Stimulated activated CD8-positive, alpha-beta memory T cell treated with anti-CD3 and anti-CD28 coated beads, Interleukin-4, amount 100 ng/mL, for 4 hours (primary cell): ENCODE measurements around the gene ARL13A.
"Not testable (repeated sequence)": the region's sequence is repeated elsewhere in the genome, so short reads cannot be mapped to it uniquely, and the experiment has no call there.

Source experiments
- DNase-seq, 2 donors: peaks; one replicate each; pipeline ENCODE4 v3.0.0-alpha.2; 2020; ENCODE audit warnings: low read depth in 2 of 2, low spot score in 1 of 2

The ARL13A gene

DNA sequence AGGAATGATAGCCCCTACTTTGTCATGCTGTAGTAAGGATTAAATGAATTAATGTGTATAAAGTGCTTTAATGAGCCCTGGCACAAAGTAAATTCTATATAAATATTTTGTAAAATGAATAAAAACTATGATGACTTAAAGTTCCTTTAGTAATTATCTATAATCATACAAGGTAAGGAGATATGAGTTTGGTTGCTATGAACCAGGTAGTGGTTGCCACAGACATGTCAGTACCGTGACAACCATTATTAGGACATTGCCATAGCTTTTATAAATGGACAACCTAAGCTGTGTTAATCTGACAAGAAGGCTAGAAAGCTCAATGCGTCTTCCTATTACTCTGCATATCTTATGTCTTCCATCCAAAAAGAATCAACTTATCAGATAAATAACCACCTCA, at the start of gene ARL13A:
ARL13A (plus strand) TSS at position 301 of the 400 bp plus-strand sequence. CDS start 3,982 bp downstream, outside the sequence.
- DNase-seq, result no peak

DNA sequence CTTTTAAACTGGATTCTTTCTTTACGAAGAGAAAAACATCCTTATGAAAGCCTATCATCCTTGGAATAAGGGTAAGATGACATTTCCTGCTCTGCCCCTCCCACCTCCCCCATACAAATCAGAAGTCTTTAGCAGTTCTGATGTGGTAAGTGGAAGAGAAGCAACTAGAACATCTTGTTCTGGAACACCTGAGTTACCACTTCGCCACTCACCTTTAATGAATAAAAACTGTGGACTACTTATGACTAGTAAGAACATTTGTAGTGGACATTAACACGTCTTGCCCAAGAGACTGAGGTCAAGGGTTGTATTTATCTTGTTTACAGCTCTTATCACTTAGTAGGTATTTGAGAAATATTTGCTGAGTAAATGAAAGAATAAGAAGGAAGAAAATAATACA, 45.1 kb upstream of the ARL13A start:
- no peak for DNase-seq

DNA sequence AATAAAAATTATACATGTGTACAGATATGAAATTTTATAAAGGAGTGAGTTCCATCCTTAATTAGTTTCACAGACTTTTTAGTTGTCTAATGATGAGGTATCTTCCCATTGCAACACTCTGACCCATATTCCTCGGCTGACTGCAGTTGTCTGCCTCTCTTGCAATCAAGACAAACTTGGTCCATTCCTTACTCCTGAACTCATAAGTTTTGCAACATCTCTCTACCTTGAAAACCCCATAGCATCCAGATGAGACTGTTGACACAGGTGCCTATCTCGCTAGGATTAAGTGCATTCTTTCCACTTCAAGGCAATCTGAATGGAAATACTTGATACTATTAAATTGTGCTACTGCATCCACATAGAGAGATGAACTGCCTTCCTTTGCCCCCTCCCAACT, 43.1 kb upstream of the ARL13A start:
- no peak for DNase-seq

DNA sequence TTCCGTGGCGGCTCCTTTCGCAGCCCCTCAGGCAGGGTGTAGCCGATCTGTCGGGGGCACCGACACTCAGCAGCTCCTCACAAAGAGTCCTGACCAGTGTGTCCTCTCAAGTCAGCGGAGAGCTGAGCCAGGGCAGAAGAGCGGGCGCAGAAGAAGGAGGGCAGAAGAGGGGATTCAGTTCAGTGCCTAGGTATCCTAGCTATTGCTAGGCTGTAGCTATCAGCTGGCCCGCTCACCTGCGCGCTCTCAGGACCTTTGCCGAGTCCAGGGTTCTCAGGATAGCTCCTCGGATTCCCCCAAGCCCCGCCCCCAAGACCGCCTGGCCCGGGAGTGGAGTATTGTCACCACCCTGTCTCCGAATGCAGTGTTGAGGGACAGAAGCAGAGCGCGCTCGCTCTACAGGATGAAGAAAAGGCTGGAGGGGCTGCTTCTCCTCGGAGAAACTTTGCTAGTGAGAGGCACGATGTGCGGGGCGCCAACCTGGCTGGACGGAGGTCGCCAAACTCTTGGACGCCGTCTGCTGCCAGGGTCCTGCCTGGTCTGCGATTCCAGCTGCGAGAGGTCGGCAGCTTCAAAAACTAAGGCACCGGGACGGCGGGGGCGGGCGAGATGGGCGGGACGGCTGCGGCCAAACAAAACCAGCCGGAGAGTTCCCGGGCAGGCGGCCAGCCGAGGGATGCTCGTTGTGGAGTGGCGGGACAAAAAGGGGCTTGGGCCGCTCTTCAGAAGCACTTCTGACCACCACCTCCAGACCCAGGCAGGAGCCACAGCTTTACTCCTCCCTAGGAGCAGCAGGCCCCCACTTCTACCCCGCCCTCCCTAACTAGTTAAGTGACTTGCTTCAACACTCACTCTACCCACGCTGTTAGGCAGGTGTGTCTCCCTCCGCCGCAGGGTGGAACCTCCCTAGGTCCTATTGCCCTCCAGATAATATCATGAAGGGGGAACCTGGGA, 40.6 kb upstream of the ARL13A start, which contains the start of gene XKRX:
XKRX (minus strand) TSS at position 258 of the 954 bp plus-strand sequence. CDS start 613 bp downstream, outside the sequence.
- peak in 1 of 2 donors; percentile 5 for DNase-seq

DNA sequence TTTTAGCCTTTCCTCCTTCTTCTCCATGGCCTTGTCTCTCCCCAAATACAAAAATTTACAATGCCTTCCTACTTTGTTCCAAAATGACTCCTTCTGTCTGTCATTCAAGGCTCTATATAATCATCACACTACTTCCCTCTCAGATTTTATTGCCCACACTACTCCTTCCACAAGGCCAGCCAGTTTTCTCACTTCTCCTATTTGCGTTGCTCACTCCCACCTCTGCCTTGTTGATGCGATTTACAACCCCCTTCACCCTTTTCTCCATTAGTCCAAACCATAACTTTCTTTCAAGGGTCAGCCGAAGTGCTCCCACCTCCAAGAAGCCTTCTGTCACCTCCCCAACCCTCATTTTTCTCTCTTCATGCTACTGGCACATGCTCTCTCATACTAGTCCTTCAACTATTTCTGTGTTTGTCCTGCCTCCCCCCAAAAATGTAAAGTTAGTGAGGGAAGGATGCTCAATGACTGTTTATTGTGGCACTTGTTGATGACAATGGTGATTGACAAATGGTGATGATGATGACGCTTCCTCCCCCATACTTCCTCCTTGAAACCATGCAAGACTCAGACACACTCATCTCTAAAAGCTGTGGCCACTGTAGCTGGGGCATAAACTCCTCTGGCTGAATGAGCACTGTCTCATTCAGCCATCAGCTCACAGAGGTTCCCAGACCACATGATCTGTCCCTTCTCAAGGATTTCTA, 38.1 kb upstream of the ARL13A start:
- no peak for DNase-seq

DNA sequence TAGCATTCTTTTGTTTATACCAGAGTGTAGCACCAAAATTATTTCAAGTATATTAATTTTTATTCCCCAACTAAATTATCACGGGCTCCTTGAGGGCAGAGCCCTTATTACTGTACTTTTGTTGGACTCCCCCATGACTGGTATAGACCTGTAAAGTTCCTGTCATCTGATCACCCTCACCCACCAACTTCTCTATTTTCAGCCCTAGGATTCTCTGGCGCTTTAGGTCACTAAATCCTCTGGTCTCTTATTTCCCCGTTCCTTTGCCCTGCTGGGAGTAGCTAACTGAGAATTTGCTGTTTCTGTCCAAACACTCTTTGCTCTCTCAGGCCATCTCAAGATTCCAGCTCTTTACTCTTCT, 37.6 kb upstream of the ARL13A start:
- DNase-seq, result no peak

DNA sequence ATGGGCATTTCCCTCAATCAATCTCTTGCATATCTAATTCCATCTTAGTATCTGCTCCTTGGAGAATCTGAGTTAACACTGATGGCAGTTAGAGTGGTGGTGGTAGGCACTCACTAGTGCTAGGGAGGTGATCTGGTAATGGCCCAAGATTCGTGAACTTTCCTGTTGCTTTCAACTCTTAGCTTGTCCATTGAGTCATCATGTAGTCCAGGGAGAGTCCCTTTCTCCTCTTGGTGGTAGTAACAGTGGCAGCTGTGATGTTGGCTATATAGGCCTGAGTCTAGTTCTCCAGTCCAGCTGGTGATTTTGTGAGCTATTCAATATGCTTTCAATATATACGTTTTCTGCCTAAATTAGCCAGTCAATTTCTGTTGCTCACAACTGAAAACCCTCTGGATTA, 33.7 kb upstream of the ARL13A start:
- no peak for DNase-seq

DNA sequence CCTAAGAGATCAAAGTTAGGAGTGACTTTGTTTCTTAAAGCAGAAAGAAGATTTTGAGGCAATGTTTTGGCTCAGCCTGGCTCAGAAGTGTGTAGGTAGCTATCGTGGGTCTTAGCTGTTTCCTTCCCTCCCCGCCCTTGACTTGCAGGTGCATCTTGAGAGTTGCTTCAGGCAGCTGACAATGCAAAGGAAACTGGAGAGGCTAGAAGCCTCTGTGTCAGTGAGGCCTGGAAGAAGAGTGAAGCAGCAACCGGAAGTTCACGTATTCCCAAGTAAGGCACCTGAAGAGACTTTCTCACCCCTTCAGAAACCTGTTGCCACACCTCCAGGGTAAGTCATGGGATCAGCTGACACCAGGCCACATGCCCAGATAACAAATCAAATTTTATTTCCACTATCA, 30.2 kb upstream of the ARL13A start:
- DNase-seq, result no peak

DNA sequence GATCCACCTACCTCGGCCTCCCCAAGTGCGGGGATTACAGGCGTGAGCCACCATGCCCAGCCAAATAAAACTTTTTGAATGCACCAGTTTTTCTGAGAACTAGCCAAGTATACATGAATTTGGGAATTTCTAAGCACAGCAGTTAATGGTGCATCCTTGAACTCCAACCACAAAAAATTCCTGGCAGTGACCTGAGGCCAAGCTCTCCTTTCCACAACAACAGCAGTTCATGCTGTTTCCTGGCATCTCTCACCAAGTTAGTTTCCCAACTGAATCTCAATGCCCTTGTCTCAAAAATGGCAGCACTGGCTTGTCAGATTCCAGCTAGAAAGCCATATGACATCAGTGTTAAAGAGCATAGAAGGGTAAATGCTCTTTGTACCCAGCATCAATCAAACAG, 24.9 kb upstream of the ARL13A start:
- DNase-seq, result no peak

DNA sequence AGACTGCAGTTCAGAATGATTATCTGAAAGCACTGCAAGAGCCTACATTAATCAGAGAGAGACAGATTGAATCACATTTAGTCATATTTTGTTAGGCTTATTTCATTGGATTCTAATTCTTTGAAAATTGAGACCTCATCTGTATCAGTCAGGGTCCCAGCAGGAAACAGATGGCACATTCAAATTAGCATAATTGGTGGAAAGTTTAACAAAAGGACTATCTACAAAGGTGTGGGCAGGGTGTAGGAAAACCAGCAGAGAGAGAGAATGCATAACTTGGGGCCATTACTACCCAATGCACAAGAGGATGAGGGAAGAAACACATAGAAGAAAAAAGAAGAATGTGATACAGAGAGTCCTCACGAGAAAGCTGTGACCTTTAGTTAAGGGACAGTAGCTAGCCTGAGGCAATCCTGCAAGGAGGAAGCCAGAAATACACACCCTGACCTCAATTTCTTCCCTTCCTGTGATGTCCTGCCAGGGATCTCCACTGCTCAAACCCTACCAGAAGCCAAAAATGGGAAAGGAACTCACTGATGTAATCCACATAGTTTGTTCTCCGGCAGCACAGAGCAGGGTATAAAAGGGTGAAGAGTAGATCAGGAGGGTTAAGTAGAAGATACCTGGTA, 23.1 kb upstream of the ARL13A start:
- no peak for DNase-seq

DNA sequence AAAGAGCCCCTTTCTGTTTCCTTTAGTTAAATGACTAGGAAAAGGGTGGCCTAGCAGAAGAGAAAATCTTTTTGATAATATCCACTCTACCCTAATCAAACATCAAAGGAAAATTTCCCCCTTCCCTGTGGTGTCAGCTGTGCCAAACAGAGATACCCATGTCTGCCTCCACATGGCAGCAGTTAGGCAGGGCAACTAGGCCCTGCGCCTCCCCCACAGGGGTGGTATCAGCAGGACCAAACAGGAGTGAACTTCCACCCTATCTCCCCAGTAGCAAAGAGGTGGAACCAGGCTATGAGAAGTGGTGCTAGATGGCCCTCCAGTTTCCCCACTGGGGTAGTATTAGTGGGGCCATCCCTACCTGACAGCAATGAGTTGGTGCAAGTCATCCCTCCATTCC, 21.0 kb upstream of the ARL13A start:
- no peak for DNase-seq

DNA sequence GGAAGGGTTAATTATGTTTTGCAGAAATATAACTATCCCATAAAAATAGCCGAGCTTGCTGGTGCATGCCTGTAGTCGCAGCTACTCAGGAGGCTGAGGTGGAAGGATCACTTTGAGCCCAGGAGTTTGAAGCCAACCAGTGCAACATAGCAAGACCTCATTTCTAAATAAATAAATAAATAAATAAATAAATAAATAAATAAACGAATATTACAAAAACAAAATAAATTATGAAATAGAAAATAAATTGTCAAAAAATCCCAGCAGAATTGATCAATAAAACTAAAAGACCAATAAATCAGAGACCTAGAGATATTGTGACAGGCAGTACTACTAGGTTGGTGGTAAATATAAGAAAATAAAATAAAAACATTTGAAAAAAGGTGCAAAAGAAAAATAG, 6.7 kb upstream of the ARL13A start:
- no peak for DNase-seq

DNA sequence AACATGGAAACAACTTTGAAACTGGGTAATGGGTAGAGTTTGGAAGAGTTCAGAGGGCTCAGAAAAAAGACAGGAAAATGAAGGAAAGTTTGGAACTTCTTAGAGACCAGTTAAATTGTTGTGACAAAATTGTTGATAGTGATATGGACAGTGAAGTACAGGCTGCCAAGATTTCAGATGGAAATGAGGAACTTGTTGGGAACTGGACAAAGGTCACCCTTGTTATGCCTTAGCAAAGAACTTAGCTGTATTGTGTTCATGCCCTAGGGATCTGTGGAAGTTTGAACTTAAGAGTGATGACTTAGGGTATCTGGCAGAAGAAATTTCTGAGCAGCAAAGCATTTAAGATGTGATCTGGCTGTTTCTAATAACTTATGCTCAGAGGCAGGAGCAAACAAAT, 5.1 kb upstream of the ARL13A start:
- DNase-seq, result no peak

DNA sequence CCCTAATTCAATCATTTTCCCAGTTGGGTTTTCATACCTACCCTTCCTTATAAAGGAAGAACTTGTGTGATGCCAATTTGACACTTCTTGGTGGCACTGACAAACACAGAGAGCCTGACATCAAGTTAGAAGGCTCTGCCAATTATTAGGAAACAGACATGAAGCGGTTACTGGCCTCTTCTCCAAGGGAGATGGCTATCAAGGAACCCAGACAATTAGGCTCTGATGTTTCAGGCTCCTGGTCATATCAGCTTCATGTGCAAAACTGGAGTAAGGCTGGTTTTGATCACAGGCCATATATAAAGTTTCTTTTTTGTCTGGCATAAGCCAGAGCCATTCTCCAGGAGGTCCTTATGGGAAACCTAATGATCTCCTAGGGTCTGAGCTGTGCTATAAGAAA, 428 bp downstream of the ARL13A start:
- DNase-seq, result no peak

DNA sequence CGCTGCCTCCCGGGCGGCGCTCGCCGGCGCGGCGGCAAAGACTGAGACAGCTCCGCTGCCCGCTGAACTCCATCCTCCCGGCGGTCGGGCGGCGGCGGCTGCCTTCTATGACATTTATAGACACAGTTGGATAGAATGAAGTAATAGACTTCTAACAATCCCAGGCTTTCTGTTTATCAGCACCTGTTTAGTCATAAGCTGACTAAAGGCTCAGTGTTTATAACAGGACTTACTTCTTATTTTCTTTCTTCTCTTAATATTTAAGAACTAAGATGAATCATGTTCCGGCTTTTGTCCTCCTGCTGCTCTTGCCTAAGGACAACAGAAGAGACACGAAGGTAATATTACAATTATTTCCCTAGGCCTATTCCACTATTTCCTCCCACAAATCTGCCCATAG, 3.9 kb downstream of the ARL13A start:
- no peak for DNase-seq

DNA sequence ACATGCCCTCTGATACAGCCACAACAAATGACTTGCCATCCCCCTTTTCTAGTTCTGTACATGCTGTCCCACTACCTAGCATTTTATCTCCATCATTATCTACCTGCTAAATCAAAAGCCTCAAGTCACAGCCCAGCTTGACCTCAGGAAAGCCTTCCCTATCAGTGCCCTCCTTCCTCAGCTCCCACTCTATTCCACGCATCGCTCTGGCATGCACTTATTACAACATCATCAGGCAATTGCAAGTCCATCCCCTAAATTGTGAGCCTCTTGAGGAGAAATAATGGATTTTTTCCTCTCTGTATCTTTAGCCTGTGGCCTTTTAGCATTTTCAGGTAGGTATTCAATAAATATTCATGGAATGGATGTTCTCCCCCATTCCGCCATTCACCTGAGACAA, 5.7 kb downstream of the ARL13A start:
- no peak for DNase-seq

DNA sequence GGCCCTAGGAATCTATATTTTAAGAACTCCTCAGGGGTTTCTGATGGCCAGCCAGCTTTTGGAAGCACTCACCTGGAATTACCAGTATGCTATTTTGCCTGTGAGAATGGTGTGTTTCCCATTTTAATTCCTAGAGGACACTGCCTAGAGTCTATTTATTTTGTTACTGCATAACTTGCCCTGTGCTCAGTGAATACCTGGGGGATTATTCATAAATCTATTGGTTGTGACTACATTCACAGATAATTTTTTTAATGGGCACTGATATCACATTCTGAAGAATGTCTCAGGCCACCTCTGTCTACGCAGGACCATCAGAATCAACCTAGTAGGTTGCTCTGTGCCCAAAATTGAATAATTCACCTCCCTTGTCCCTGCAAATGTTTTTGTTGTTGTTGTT, 6.7 kb downstream of the ARL13A start:
- DNase-seq, result no peak

DNA sequence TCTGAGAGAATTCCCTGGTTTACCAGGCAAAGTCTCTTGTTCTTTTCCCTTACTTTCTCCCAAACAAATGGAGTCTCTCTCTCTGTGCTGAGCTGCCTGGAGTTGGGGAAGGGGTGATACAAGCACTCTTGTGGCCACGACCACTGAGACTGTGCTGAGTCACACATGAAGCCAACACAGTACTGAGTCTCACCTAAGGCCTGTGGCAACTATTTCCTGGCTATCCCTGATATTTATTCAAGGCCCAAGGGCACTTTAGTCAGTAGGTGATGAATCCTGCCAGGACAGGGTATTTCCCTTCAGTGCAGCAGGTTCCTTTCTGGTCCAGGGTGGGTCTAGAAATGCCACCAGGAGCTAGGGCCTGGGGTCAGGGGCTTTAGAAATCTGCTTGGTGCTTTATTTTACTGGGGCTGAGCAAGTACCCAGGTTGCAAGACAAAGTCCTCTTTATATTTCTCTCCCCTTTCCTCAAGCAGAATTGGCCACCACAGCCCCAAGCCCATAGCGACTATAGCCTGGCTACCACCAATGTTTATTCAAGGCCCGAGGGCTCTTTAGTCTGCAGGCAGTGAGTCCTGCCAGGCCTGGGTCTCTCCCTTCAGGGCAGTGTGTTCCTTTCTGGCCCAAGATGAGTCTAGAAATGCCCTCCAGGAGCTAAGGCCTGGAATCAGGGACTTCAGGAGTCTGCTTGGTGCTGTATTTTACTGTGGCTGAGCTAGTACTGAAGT, 10.5 kb downstream of the ARL13A start:
- no peak for DNase-seq

DNA sequence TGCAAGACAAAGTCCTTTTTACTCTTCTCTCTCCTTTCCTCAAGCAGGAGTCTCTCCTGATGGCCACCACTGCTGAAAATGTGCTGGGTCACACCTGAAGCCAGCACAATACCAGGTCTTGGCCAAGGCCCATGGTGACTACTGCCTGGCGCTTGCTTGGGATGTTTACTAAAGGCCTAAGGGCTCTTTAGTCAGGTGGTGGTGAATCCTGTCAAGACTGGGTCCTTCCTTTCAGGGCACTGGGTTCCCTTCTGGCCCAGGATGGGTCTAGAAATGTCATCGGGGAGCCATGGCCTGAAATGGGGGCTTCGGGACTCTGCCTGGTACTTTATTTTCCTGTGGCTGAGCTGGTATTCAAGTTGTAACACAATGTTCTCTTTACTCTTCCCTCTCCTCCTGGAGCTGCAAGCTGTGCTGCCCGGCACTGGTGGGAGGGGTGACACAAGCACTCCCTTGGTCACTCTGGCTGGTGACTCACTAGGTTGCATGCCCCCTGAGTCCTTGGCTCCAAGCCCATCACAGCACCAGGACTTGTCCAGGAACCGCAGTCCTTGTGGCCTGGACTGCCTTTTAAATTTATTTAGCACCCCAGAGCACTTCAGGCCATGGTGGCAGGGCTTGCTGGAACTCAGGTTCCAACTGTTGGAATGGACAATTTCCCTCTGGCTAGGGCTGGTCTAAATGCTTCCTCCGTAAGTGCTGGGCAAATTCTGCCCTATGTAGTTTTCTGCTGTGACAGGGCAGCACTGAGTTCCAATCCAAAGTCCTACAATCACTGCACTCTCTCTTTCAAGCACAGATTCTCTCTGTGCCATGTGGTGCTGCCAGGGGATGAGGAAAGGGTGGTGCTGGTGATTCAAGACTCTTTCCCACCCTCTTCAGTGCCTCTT, 11.3 kb downstream of the ARL13A start:
- no peak for DNase-seq

DNA sequence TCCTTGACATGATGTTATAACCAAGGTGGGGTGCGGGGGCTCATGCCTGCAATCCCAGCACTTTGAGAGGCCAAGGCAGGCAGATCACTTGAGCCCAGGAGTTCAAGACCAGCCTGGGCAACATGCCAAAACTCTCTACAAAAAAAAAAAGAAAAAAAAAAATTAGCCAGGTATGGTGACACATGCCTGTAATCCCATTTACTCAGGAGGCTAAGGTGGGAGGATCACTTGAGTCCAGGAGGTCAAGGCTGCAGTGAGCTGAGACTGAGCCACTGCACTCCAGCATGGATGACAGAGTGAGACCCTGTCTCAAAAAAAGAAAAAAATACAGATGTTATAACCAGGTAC, 12.0 kb downstream of the ARL13A start:
- DNase-seq, result not testable (repeated sequence)
